HCT116 (cell line): ENCODE data around the gene ADAM21.

Source experiments
- CTCF ChIP-seq, 3 experiments: fragments of 200-600 bp in 1 of 3; sonication (generic) in 1 of 3; IDR thresholded peaks in 2 of 3; conservative IDR thresholded peaks in 1 of 3; 2 replicates each; pipeline ENCODE4 v1.5.1; 2012 to 2017; ENCODE audit warnings: low read depth in 2 of 3, low read length in 2 of 3, antibody characterized with exemption in 1 of 3, borderline replicate concordance in 1 of 3, control low read depth in 1 of 3, mild to moderate bottlenecking in 1 of 3, mixed read lengths in 1 of 3, mixed run types in 1 of 3, moderate library complexity in 1 of 3; ENCODE audit not compliant: insufficient read depth in 1 of 3
- POLR2A ChIP-seq: IDR thresholded peaks from 2 replicates; pipeline ENCODE4 v1.7.0; 2011; ENCODE audit warnings: borderline replicate concordance; ENCODE audit not compliant: insufficient read depth, insufficient read length; ENCODE audit errors: extremely low read depth
- REST ChIP-seq: IDR thresholded peaks from 2 replicates; pipeline ENCODE4 v1.6.1; 2012; ENCODE audit warnings: low read depth

GRCh38 chr14:70422538-70422937, 29.4 kb upstream of the ADAM21 start:
- TF ChIP-seq CTCF (IDR thresholded peaks at IDR 0.05 in 2 of 3, conservative IDR thresholded peaks at IDR 0.05 in 1 of 3; ENCODE audit: borderline replicate concordance in 1 of 3, insufficient read depth in 1 of 3, low read depth in 2 of 3, low read length in 2 of 3) = no peak
- TF ChIP-seq REST = no peak
- no peak for TF ChIP-seq POLR2A
